GM12801 (cell line): ENCODE data around the gene USH1G.

ENCODE experiments used
- TF ChIP-seq, protein P1 (sequence below): IDR thresholded peaks from one replicate; pipeline ENCODE4 v1.5.1; 2011; ENCODE audit warnings: control low read depth; ENCODE audit not compliant: insufficient read length; ENCODE audit errors: extremely low read depth

USH1G gene

DNA sequence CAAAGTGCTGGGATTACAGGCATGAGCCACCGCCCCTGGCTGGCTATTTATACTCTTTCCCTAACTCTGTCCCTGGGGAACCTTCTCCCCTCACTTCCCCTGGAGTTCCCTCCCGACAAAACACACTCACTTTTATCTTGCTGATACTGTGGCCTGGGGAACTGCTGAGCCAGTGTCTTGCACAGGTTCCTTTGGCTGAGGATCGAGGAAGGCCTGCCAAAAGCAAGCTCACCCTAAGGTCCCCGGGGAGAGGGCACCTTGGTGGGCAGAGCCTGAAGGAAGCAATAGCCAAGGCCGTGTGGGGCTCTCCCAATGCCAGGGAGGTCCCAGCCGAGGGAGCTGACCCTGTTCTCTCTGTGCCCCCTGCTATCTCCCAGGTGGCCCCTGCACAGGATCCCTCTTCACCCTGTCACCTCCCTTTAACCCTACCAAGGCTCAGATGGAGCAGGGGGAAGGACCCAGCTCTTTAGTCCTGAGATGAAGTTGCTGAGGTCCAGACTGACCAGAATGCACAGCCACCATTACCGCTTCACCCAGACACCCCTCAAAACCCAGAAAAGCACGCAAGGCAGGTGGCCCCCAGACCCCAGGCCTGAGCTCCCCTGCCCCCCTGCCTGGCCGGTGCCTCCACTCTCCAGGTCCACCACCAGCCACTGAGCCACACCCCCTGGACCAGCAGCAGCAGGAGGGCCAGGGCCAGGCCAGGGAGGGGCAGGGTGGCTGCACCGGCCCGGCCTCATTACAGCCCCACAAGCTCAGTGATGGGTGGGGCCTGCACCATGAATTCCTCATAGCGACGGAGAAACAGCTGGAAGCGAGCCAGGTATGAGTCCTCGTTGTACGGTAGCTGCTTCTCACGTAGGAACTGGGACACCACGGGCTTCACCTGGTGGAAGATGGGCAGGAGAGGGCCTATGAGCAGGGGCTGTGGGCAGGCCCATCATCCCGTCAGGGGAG lies 45.2 kb downstream of the USH1G start:
- TF ChIP-seq, protein P1, sequence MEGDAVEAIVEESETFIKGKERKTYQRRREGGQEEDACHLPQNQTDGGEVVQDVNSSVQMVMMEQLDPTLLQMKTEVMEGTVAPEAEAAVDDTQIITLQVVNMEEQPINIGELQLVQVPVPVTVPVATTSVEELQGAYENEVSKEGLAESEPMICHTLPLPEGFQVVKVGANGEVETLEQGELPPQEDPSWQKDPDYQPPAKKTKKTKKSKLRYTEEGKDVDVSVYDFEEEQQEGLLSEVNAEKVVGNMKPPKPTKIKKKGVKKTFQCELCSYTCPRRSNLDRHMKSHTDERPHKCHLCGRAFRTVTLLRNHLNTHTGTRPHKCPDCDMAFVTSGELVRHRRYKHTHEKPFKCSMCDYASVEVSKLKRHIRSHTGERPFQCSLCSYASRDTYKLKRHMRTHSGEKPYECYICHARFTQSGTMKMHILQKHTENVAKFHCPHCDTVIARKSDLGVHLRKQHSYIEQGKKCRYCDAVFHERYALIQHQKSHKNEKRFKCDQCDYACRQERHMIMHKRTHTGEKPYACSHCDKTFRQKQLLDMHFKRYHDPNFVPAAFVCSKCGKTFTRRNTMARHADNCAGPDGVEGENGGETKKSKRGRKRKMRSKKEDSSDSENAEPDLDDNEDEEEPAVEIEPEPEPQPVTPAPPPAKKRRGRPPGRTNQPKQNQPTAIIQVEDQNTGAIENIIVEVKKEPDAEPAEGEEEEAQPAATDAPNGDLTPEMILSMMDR: no peak

DNA sequence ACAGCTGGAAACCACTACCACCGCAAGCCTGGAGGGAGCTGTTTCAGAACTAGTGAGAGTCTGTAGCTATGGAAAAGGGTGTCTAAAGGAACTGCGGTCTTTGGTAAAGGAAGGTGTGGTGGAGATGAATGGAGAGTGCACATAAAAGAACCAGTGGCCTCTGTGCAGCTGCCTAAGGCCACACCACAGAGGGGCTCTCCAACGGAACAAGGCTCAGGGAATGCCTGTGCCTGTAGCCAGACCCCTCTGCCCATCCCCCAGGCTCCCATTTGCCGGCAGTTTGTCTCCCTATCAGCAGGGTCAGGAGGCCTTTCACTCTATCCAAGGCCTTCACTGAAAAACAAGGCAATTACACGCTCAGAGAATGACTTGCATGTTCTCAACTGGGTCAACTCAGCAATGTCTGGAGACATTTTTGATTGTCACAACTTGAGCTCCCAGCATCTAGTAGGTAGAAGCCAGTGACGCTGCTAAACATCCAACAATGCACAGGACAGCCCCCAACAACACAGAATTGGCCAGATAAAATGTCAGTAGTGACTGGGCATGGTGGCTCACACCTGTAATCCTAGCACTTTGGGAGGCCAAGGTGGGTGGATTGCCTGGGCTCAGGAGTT lies 47.0 kb downstream of the USH1G start:
- TF ChIP-seq, protein P1: no peak

DNA sequence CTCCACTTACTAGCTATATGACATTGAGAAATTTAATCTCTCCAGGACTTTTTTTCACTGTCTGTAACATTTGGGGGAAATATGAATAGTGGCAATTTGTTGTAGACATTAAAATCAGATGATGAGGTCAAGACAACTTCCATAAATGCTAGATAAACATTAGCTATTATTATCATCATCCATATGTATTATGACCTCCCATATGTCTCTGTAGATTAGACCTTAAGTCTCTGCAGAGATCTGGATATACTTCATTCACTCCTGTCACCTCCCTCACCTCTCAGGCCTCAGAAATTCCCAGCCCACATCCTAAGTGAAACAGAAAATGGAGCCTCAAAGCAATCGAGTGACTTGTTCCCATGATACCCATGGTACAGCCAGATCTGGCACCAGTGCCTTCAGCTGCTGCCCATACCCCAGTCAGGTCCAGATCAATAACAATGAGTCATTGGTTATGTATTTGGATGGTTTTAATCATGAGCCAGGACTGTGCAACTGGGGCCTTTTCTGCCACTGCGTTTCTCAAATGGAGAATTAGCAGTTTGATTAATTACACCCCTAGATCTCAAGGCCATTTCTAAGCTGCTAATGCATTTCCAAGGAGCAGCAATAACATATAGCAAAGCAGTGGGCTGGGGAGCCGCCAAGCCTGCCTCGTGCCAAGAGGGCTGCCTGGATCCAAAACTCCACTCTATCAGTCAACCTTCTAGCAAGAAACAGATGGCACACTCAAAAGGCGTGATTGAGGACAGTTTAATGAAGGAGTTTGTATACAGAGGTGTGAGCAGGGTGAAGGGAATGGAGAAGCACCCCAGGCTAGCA lies 47.7 kb downstream of the USH1G start:
- TF ChIP-seq, protein P1: no peak

DNA sequence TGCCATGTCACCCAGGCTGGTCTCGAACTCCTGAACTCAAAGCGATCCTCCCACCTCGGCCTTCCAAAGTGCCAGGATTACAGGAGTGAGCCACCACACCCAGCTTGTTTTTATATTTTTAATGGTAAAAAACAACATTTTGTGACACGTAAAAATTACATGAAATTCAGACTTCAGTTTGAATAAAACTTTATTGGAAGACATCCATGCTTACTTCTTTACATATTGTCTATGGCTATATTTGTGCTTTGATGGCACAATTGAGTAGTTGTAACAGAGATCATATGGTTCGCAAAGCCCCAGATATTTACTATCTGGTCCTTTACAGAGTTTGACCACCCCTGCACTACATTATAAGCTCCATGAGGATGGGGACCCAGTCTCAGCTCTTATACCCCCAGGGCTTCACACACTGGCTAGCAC lies 48.4 kb downstream of the USH1G start:
- TF ChIP-seq, protein P1: no peak

DNA sequence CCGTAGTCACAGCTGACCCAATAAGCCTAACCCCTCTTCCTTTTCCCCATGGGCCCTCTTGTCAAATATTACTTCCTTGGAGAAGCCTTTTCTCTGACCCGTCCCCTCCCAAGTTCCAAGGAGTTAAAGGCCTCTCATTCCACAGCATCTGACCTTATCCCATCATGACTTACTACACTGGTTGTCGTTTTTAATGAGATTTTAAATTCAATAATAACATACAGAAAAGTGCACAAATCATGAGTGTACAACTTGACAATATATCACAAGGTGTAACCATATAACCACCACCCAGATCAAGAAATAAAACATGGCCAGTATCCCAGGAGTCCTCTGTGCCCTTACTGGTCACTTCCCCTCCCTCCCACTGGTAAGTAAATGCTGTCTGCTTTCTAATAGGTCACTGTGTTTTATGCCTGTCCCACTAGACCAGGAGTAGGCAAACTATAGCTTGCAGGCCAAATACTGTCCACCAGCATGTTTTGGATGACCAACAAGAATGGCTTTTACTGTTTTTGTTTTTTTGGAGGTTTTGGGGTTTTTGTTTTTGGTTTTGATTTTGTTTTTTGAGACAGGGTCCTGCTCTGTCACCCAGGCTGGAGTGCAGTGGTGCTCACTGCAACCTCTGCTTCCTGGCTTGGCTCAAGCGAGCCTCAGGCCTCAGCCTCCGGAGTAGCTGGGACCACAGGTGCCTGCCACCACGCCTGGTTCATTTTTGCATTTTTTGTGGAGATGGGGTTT lies 49.0 kb downstream of the USH1G start:
- TF ChIP-seq, protein P1: no peak

DNA sequence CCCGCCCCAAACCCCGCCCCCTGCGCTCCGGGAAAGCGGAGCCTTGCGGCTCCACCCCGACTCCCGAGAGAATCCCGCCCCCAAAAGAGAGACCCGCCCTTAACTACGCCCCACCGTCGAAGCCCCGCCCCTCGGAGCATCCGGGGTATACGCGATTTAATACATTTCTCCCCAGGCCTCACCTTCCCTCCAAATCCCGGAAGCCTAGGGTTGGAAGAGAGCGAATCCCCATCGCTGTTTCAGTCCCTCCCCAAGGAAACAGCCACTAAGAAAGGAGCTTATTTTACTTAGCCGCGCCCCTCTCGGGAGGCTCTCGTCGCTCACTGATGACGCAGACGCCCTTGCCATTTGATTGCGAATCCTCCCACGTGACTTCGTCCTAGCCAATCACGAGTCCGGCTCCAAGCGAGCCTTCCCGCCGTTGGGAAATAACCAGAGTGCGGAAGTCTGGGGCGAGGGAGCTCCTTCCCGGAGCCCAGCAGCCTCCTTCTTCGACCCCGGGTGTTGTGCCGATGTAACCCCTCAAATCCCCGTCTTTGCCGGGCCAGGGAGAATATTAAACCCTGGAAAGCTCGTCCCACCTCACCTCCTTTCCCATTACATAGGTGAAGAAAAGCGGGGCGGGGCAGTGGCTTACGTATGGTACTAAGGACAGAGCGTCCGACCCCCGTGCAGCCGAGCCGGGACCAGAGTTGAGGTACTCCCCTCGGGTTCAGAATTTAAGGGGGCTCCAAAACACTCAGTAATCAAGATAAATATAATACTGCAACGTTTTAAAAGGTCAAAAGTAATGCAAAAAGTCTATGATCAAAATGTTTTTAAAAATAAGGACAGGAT lies 49.8 kb downstream of the USH1G start:
- TF ChIP-seq, protein P1: no peak
